Adrenal gland (tissue), 12 donors: ENCODE results near the gene KRT76. TPM values are rescaled to one million over a fixed set of nuclear protein-coding genes. Genes with fewer than 3 reads are reported as not detected.
A peak's percentile ranks its signal among the peaks of the same experiment; 100 is the strongest.

Source experiments
- DNase-seq, 7 donors: peaks; one replicate each; pipeline ENCODE4 v3.0.0-alpha.2; 2019 to 2020
- H3K27ac ChIP-seq, 5 donors: fragments of 200-600 bp; sonication (generic) in 4 of 5; 1 replicate in 3 of 5; 2 replicates in 2 of 5; pipeline versions ENCODE4 v1.5.1 to v1.8.0; 2016 to 2020; ENCODE audit warnings: mild to moderate bottlenecking in 1 of 5
- H3K27me3 ChIP-seq: fragments of 200-600 bp; 2 replicates; pipeline ENCODE4 v1.8.0; 2021
- H3K36me3 ChIP-seq, 2 donors: fragments of 200-600 bp; replicated peaks in 1 of 2; 1 replicate in 1 of 2; 2 replicates in 1 of 2; pipeline versions ENCODE4 v1.5.1 to v1.8.0; 2018 to 2022
- H3K4me1 ChIP-seq, 2 donors: fragments of 200-600 bp; replicated peaks in 1 of 2; 1 replicate in 1 of 2; 2 replicates in 1 of 2; pipeline versions ENCODE4 v1.5.1 to v1.8.0; 2018 to 2021
- H3K4me3 ChIP-seq, 4 donors: fragments of 200-600 bp; sonication (generic) in 3 of 4; one replicate each; pipeline ENCODE4 v1.5.1; 2016 to 2018
- H3K9me3 ChIP-seq, 3 donors: fragments of 200-600 bp; sonication (generic) in 1 of 3; replicated peaks in 1 of 3; 1 replicate in 2 of 3; 2 replicates in 1 of 3; pipeline versions ENCODE4 v1.5.1 to v1.8.0; 2016 to 2021
- CTCF ChIP-seq, 6 experiments: fragments of 450-650 bp in 4 of 6; fragments of 200-600 bp in 2 of 6; sonication (generic) in 1 of 6; IDR thresholded peaks; 1 replicate in 5 of 6; 2 replicates in 1 of 6; pipeline versions ENCODE4 v1.5.1 to v1.8.0; 2016 to 2021; ENCODE audit warnings: antibody characterized with exemption in 6 of 6, mild to moderate bottlenecking in 2 of 6, moderate library complexity in 1 of 6
- POLR2A ChIP-seq, 2 donors: fragments of 450-650 bp; IDR thresholded peaks; one replicate each; pipeline ENCODE4 v1.6.1; 2017; ENCODE audit warnings: antibody characterized with exemption in 2 of 2, mild to moderate bottlenecking in 2 of 2, moderate library complexity in 1 of 2
- WGBS, 4 donors: extraction: QIAGEN DNeasy Blood & Tissue Kit in 2 of 4; methylation state at CpG; one replicate each; pipeline versions ENCODE4 v1.1.5 to v1.1.7; 2013 to 2017; 5-methylcytosine and 5-hydroxymethylcytosine counted together
- intact Hi-C, 2 donors: fragments of 100-400 bp; cut with DNase I; formaldehyde crosslinking; loops; one replicate each; pipeline versions ENCODE4 v1.14.1 to v1.15.0; 2022 to 2023
- polyA plus RNA-seq, 3 donors: library from polyadenylated mRNA; stranded (reverse); fragments of 200-250 nt in 2 of 3; fragments of 350-450 nt in 1 of 3; fragmentation: Illumina TruSeq in 1 of 3; extraction: RNeasy Lipid Tissue Mini Kit (QIAGEN cat#74804) in 1 of 3; gene quantifications; one replicate each; pipeline ENCODE4 v1.2.3, GENCODE V29; 2013 to 2014
- total RNA-seq, 9 donors: library from RNA; depleted of rRNA in 4 of 9; stranded (reverse); fragments of >200 nt in 4 of 9; fragments of 120-200 nt in 1 of 9; fragmentation: NEBNext Ultra II Directional in 1 of 9; extraction: Animal tissue kit (Norgen Biotek cat#: 25700) in 1 of 9; gene quantifications; one replicate each; pipeline versions ENCODE4 v1.1.0 to v1.2.4, GENCODE V29; 2013 to 2023
- donor health status: healthy with polysubstance abuse.
- donor health status: Bipolar disorder and iron deficiency.
- donor health status: DM: yes; HTN: yes; CAD: no.
- donor health status: DM: no; HTN: no; CAD: no.
- donor health status: DM: no; HTN: no; CAD: no.
- donor health status: DM: yes; HTN: yes; CAD: no.

Gene KRT76
- total and polyA plus RNA-seq, 12 donors, result not detected

GRCh38 chr12:52741375-52742195 lies 35.6 kb downstream of the KRT76 start:
- no peaks in the 10 kb centered on the region for H3K36me3 ChIP-seq
- no peak for TF ChIP-seq CTCF (IDR thresholded peaks at IDR 0.05)
- no peak for TF ChIP-seq POLR2A (IDR thresholded peaks at IDR 0.05)
- intact Hi-C loops, result no loop called here
- H3K9me3 ChIP-seq, result no peaks in the 10 kb centered on the region
- no peaks in the 10 kb centered on the region for H3K4me1 ChIP-seq
- no peak overlapping the region for H3K4me3 ChIP-seq
- peak in 6 of 7 donors; percentile 40 to 65 (median 53) for DNase-seq
- peaks cover 27% of the 10 kb centered on the region for H3K27me3 ChIP-seq
- H3K27ac ChIP-seq, result no peak overlapping the region
- 15 to 16% (median 15%) methylated on average over 11 to 16 of the region's 16 CpGs for WGBS, 4 donors

- H3K27ac ChIP-seq, result no peak overlapping the region
- no peaks in the 10 kb centered on the region for H3K36me3 ChIP-seq
- H3K9me3 ChIP-seq, result no peaks in the 10 kb centered on the region
- TF ChIP-seq CTCF (IDR thresholded peaks at IDR 0.05), result no peak
- no peak for TF ChIP-seq POLR2A (IDR thresholded peaks at IDR 0.05)
- H3K27me3 ChIP-seq, result peaks cover 28% of the 10 kb centered on the region
- H3K4me1 ChIP-seq, result no peaks in the 10 kb centered on the region
- DNase-seq, result no peak
- H3K4me3 ChIP-seq, result no peak overlapping the region
- intact Hi-C loops, result no loop called here
Observed at GRCh38 chr12:52740584-52740983, 36.6 kb downstream of the KRT76 start.

DNA sequence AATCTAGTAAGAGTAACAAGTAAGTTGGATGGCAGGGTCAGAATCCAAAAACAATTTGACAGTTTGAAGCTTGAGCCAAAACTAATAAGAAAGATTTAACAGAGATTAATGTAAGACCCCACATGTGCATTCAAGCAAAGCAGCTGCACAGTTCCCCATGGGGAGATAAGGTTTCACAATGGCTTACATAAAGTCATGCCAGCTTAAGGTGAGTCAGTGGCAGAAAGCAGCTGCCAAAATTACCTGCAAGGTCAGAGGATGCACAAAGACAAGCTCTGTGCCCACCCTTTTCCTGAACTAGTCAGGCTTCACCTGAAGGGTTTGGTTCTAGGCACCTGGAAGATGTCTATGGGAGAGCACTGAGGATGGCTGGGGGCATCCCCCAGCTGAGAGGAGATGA lies 37.2 kb downstream of the KRT76 start:
- DNase-seq, result no peak
- intact Hi-C loops, result no loop called here
- peaks cover 22% of the 10 kb centered on the region for H3K27me3 ChIP-seq
- no peak overlapping the region for H3K4me3 ChIP-seq
- H3K9me3 ChIP-seq, result no peaks in the 10 kb centered on the region
- no peak overlapping the region for H3K27ac ChIP-seq
- TF ChIP-seq CTCF (IDR thresholded peaks at IDR 0.05) (no peak), POLR2A (IDR thresholded peaks at IDR 0.05) (no peak)
- H3K4me1 ChIP-seq, result no peaks in the 10 kb centered on the region
- no peaks in the 10 kb centered on the region for H3K36me3 ChIP-seq

DNA sequence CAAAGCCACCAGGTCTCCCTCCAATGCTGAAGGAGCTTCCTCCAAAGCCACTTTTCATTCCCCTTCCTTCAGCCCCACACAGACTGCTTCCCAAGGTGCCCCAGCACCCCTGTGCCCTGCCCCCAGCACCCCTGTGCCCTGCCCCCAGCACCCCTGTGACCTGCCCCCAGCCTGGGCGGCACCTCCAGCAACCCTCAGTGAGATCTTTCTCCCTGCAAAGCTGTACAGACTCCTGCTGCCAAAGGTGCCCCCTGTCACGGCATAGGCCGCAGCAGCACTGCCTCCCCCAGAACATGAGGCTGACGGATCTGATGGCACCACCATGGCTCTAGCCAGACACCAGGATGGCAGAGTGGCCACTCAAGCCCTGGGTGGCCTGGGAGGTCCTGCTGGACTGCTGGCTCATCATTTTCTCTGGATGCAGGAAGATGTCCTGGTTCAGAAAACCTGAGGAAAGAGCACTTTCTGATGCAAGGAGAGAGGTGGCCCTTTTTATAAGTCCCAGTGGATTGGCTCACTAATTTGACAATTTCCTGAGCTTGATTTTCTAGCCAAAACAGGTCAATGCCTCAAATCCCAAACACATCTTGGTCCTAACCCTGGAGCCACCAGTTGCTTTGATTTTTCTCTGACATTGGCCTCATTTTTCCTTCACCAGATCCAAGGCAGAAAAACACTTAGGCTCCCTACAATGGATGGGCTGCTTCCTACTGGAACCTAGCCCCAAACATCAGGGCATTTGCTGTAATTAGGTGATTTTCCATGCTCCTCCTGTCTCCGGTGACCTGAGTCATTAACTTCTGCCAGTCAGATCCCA lies 41.1 kb downstream of the KRT76 start:
- 33 to 74% (median 69%) methylated on average over 1 to 5 of the region's 5 CpGs for WGBS, 4 donors
- TF ChIP-seq POLR2A (IDR thresholded peaks at IDR 0.05) (no peak), CTCF (IDR thresholded peaks at IDR 0.05) (no peak)
- Histone ChIP-seq H3K27me3 (peaks cover 8% of the 10 kb centered on the region), H3K4me1 (no peaks in the 10 kb centered on the region), H3K36me3 (no peaks in the 10 kb centered on the region), H3K4me3 (no peak overlapping the region), H3K9me3 (no peaks in the 10 kb centered on the region), H3K27ac (no peak overlapping the region)
- intact Hi-C loops, result no loop called here
- DNase-seq, result no peak
